ENCODE data around the gene TBC1D9.

GRCh38 chr4:140789759-140790158, 33.6 kb upstream of the TBC1D9 start:
- TF ChIP-seq TEAD4 (CRISPR knock-in tag; IDR thresholded peaks at IDR 0.05) (no peak), ZBTB21 (CRISPR knock-in tag; IDR thresholded peaks at IDR 0.05; ENCODE audit: borderline replicate concordance) (no peak), USF1 (CRISPR knock-in tag; IDR thresholded peaks at IDR 0.05) (no peak), MAX (CRISPR knock-in tag; IDR thresholded peaks at IDR 0.05) (no peak), USF2 (CRISPR knock-in tag; IDR thresholded peaks at IDR 0.05) (no peak), CTCF (IDR thresholded peaks at IDR 0.05) (no peak), TEAD1 (CRISPR knock-in tag; IDR thresholded peaks at IDR 0.05) (no peak), ATF2 (CRISPR knock-in tag; IDR thresholded peaks at IDR 0.05; ENCODE audit: borderline replicate concordance, low read depth) (no peak), ETV6 (CRISPR knock-in tag; IDR thresholded peaks at IDR 0.05) (no peak), NR2C2 (CRISPR knock-in tag; IDR thresholded peaks at IDR 0.05) (no peak), CREB1 (CRISPR knock-in tag; IDR thresholded peaks at IDR 0.05) (no peak)

Measured in WTC11 (cell line).